CD4-positive, CD25-positive, alpha-beta regulatory T cell (primary cell): ENCODE results near the gene PSMD12. TPM values are rescaled to one million over a fixed set of nuclear protein-coding genes. Genes with fewer than 3 reads are reported as not detected.
"Not testable (repeated sequence)": the region's sequence is repeated elsewhere in the genome, so short reads cannot be mapped to it uniquely, and the experiment has no call there.

Experiments
- ATAC-seq, 2 donors: fragments of 150-1000 bp; cut with Tn5 transposase; one replicate each; pipeline ENCODE4 v1.10.0; 2021; ENCODE audit warnings: low read depth in 2 of 2, moderate number of reproducible peaks in 2 of 2, moderate library complexity in 1 of 2
- DNase-seq, 3 donors: peaks; one replicate each; pipeline versions ENCODE4 v3.0.0 to v3.0.0-alpha.2; 2012 to 2022; ENCODE audit warnings: mixed read lengths in 1 of 3
- H3K27ac ChIP-seq: one replicate; pipeline ENCODE4 v1.7.0; 2013; ENCODE audit warnings: mild to moderate bottlenecking, low read length; ENCODE audit not compliant: insufficient read depth, poor library complexity, severe bottlenecking
- H3K27me3 ChIP-seq: one replicate; pipeline ENCODE4 v1.7.0; 2013; ENCODE audit warnings: low read length; ENCODE audit not compliant: control insufficient read depth, insufficient read depth
- H3K36me3 ChIP-seq: one replicate; pipeline ENCODE4 v1.7.0; 2013; ENCODE audit warnings: mild to moderate bottlenecking, low read length, moderate library complexity; ENCODE audit not compliant: control insufficient read depth, insufficient read depth
- H3K4me1 ChIP-seq: 2 replicates; pipeline ENCODE4 v1.7.0; 2013; ENCODE audit warnings: mild to moderate bottlenecking, low read length; ENCODE audit not compliant: insufficient read depth, control insufficient read depth, poor library complexity, severe bottlenecking
- H3K4me3 ChIP-seq: one replicate; pipeline ENCODE4 v1.7.0; 2013; ENCODE audit warnings: low read depth, mild to moderate bottlenecking, low read length, moderate library complexity
- H3K9me3 ChIP-seq, 2 experiments: 1 replicate in 1 of 2; 2 replicates in 1 of 2; pipeline ENCODE4 v1.7.0; 2013; ENCODE audit warnings: low read length in 2 of 2, mild to moderate bottlenecking in 1 of 2, moderate library complexity in 1 of 2; ENCODE audit not compliant: control insufficient read depth in 2 of 2
- H3K27ac Mint-ChIP-seq, 3 donors: one replicate each; pipeline ENCODE4 v1.8.0; 2020 to 2022; ENCODE audit warnings: mild to moderate bottlenecking in 3 of 3, mixed read lengths in 3 of 3, moderate library complexity in 2 of 3
- H3K27me3 Mint-ChIP-seq: one replicate; pipeline ENCODE4 v1.8.0; 2022; ENCODE audit warnings: mild to moderate bottlenecking, mixed read lengths
- H3K36me3 Mint-ChIP-seq: one replicate; pipeline ENCODE4 v1.8.0; 2020; ENCODE audit warnings: mixed read lengths
- H3K4me1 Mint-ChIP-seq, 4 donors: one replicate each; pipeline ENCODE4 v1.8.0; 2020 to 2022; ENCODE audit warnings: mixed read lengths in 4 of 4, mild to moderate bottlenecking in 1 of 4
- H3K4me3 Mint-ChIP-seq, 4 donors: one replicate each; pipeline ENCODE4 v1.8.0; 2020 to 2022; ENCODE audit warnings: mild to moderate bottlenecking in 4 of 4, mixed read lengths in 4 of 4, moderate library complexity in 3 of 4
- H3K9me3 Mint-ChIP-seq, 7 donors: one replicate each; pipeline ENCODE4 v1.8.0; 2020 to 2022; ENCODE audit warnings: mixed read lengths in 7 of 7, mild to moderate bottlenecking in 3 of 7, moderate library complexity in 2 of 7
- polyA plus RNA-seq, 4 donors: library from polyadenylated mRNA; unstranded; fragments of 300-500 nt; fragmentation: Illumina TruSeq; gene quantifications; one replicate each; pipeline ENCODE4 v1.2.3, GENCODE V29; 2021
- total RNA-seq: library from RNA; stranded (reverse); gene quantifications from one replicate; pipeline ENCODE4 v1.2.3, GENCODE V29; 2022

The PSMD12 gene
- total and polyA plus RNA-seq, 5 donors from 2014 or later, result 31.7 to 44.2 (median 38.9) TPM

DNA sequence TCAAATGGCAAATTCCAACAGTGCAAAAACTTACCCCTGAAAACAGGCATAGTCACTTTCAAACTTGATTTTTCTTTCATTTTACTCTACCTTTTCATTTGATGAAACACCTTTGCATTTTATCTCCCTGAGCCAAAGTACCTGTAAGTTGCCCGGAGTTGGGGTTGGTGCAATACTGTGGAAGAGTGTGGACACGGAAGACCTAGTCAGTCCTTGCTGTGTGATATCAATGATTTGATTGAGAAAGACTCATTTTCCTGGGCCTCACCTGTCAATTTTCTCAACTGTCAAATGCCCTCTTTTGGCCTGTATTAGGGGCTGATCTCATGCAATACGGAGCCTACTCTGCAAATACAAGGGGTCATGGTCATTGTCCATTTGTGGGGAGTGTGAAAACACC lies 33.3 kb upstream of the PSMD12 start:
- H3K27me3 Mint-ChIP-seq, result no peaks in the 10 kb centered on the region
- peaks cover 8% of the 10 kb centered on the region for H3K4me1 ChIP-seq
- ATAC-seq, result no peak
- peak overlapping the region; percentile 55 for H3K4me3 ChIP-seq
- H3K4me1 Mint-ChIP-seq, result peaks cover 10 to 50% (median 21%) of the 10 kb centered on the region in 4 donors
- peaks cover 10% of the 10 kb centered on the region for H3K36me3 Mint-ChIP-seq
- peak overlapping the region in 2 of 4 donors; percentile 78 to 82 for H3K4me3 Mint-ChIP-seq
- H3K36me3 ChIP-seq, result no peaks in the 10 kb centered on the region
- H3K27ac Mint-ChIP-seq, result peak overlapping the region; percentile 70 to 81 (median 75)
- no peak overlapping the region for H3K27ac ChIP-seq
- no peak for DNase-seq
- no peaks in the 10 kb centered on the region for H3K9me3 ChIP-seq
- no peaks in the 10 kb centered on the region for H3K9me3 Mint-ChIP-seq
- H3K27me3 ChIP-seq, result no peaks in the 10 kb centered on the region

DNA sequence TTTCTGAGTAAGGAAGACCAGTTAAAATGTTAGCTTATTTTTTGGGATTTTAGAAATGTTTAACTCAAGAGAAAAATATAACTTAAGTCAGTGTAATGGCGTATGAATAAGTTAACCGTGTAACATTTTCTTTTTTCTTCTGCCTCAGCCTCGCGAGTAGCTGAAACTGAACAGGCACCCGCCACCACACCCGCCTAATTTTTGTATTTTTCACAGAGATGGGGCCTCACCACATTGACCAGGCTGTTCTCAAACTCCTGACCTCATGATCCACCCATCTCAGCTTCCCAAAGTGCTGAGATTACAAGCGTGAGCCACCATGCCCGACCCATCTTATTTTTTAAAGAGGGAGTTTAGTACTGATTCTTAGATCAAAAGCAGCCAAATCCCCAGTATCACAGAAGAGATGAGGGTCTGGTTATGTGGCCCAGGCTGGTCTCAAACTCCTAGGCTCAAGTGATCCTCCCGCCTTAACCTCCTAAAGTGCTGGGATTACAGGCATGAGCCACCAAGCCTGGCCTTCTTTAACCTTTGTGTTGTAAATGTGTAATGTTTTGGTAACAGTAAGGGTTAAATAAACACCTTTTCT lies 27.5 kb upstream of the PSMD12 start:
- ATAC-seq (no peak), DNase-seq (no peak)
- Histone ChIP-seq H3K36me3 (no peaks in the 10 kb centered on the region), H3K27ac (peak overlapping the region; percentile 1), H3K9me3 (no peaks in the 10 kb centered on the region), H3K4me1 (peaks cover 27% of the 10 kb centered on the region), H3K4me3 (no peak overlapping the region), H3K27me3 (no peaks in the 10 kb centered on the region)
- H3K9me3 Mint-ChIP-seq, result no peaks in the 10 kb centered on the region
- H3K4me3 Mint-ChIP-seq, result no peak overlapping the region
- H3K4me1 Mint-ChIP-seq, result peaks cover 19 to 47% (median 26%) of the 10 kb centered on the region in 4 donors
- H3K27ac Mint-ChIP-seq, result peak overlapping the region; percentile 15 to 84 (median 39)
- no peaks in the 10 kb centered on the region for H3K27me3 Mint-ChIP-seq
- peaks cover 11% of the 10 kb centered on the region for H3K36me3 Mint-ChIP-seq

GRCh38 chr17:67392111-67392510 lies 25.7 kb upstream of the PSMD12 start:
- Mint-ChIP-seq H3K4me1 (peaks cover 22 to 54% (median 32%) of the 10 kb centered on the region in 4 donors), H3K27me3 (no peaks in the 10 kb centered on the region), H3K4me3 (peak overlapping the region in 1 of 4 donors; percentile 38), H3K27ac (peak overlapping the region; percentile 62 to 97 (median 91)), H3K36me3 (peaks cover 4% of the 10 kb centered on the region), H3K9me3 (no peaks in the 10 kb centered on the region)
- no peak for ATAC-seq
- Histone ChIP-seq H3K27ac (peak overlapping the region; percentile 62), H3K27me3 (no peaks in the 10 kb centered on the region), H3K9me3 (no peaks in the 10 kb centered on the region), H3K4me1 (peaks cover 27% of the 10 kb centered on the region), H3K4me3 (no peak overlapping the region), H3K36me3 (no peaks in the 10 kb centered on the region)
- DNase-seq, result no peak

- Histone ChIP-seq H3K4me3 (peak overlapping the region; percentile 69), H3K36me3 (no peaks in the 10 kb centered on the region), H3K9me3 (no peaks in the 10 kb centered on the region), H3K27me3 (no peaks in the 10 kb centered on the region), H3K4me1 (peaks cover 27% of the 10 kb centered on the region), H3K27ac (peak overlapping the region; percentile 62)
- ATAC-seq (peak; percentile 85 to 90), DNase-seq (peak; percentile 16 to 73 (median 47))
- H3K9me3 Mint-ChIP-seq, result no peaks in the 10 kb centered on the region
- no peaks in the 10 kb centered on the region for H3K27me3 Mint-ChIP-seq
- peak overlapping the region; percentile 97 to 99 (median 97) for H3K27ac Mint-ChIP-seq
- H3K4me3 Mint-ChIP-seq, result peak overlapping the region; percentile 35 to 81 (median 64)
- peaks cover 22 to 65% (median 37%) of the 10 kb centered on the region in 4 donors for H3K4me1 Mint-ChIP-seq
- H3K36me3 Mint-ChIP-seq, result peaks cover 6% of the 10 kb centered on the region
These were observed 24.4 kb upstream of the PSMD12 start for GRCh38 chr17:67390646-67391361.

DNA sequence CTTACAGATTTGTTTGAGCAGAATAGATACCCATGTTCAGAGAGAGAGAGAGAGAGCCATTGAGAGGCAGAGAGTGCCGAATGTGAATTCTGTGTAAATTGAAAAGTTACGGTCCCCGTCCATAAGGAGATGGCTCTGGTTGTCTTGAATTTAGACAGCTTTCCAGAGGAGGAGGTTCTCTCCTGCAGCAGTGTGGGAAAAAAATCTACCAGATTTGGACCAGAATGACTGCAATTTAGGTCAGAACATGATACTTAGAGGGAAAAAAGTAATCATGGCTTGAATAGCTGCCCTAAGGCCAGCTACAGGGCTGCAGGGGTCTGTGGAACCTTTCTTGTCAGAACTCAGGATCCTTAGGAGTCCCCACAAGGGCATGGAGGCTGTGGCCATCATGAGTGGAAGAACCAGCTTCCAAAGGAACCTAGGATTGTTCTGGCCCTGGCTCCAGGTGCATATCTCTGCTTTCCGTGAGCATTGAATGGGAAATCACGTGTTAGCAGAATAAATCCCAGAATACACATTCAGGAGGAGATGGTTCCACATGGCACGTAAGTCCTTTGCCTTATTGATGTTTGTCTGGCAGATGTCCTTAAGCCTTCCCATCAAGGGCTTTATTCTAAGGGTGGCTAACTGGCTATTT lies 23.7 kb upstream of the PSMD12 start:
- peaks cover 22 to 69% (median 39%) of the 10 kb centered on the region in 4 donors for H3K4me1 Mint-ChIP-seq
- Histone ChIP-seq H3K36me3 (no peaks in the 10 kb centered on the region), H3K4me3 (peak overlapping the region; percentile 69), H3K27me3 (no peaks in the 10 kb centered on the region), H3K27ac (peak overlapping the region; percentile 62), H3K9me3 (no peaks in the 10 kb centered on the region), H3K4me1 (peaks cover 27% of the 10 kb centered on the region)
- H3K27me3 Mint-ChIP-seq, result no peaks in the 10 kb centered on the region
- H3K36me3 Mint-ChIP-seq, result peaks cover 10% of the 10 kb centered on the region
- DNase-seq (no peak), ATAC-seq (no peak)
- no peaks in the 10 kb centered on the region for H3K9me3 Mint-ChIP-seq
- H3K4me3 Mint-ChIP-seq, result peak overlapping the region in 3 of 4 donors; percentile 53 to 81 (median 76)
- peak overlapping the region; percentile 97 to 99 (median 97) for H3K27ac Mint-ChIP-seq

GRCh38 chr17:67388986-67389385 lies 22.6 kb upstream of the PSMD12 start:
- peaks cover 10% of the 10 kb centered on the region for H3K36me3 Mint-ChIP-seq

GRCh38 chr17:67388536-67388935 lies 22.2 kb upstream of the PSMD12 start:
- not testable (repeated sequence) for H3K9me3 Mint-ChIP-seq, H3K4me3 ChIP-seq, H3K27me3 ChIP-seq, H3K9me3 ChIP-seq, H3K27ac ChIP-seq, H3K27me3 Mint-ChIP-seq, H3K36me3 ChIP-seq, ATAC-seq, DNase-seq
- Mint-ChIP-seq H3K4me3 (peak overlapping the region in 2 of 4 donors; percentile 5 to 10), H3K4me1 (peaks cover 22 to 70% (median 40%) of the 10 kb centered on the region in 4 donors), H3K27ac (peak overlapping the region; percentile 72 to 97 (median 91)), H3K36me3 (peaks cover 10% of the 10 kb centered on the region)
- peaks cover 27% of the 10 kb centered on the region for H3K4me1 ChIP-seq

More at GRCh38 chr17:67388986-67389385, 22.6 kb upstream of the PSMD12 start:
- Histone ChIP-seq H3K27ac (no peak overlapping the region), H3K36me3 (no peaks in the 10 kb centered on the region), H3K4me3 (no peak overlapping the region), H3K4me1 (peaks cover 27% of the 10 kb centered on the region), H3K9me3 (no peaks in the 10 kb centered on the region), H3K27me3 (no peaks in the 10 kb centered on the region)
- ATAC-seq, result no peak
- H3K4me3 Mint-ChIP-seq, result peak overlapping the region in 2 of 4 donors; percentile 5 to 10
- H3K9me3 Mint-ChIP-seq, result no peaks in the 10 kb centered on the region
- H3K4me1 Mint-ChIP-seq, result peaks cover 22 to 67% (median 39%) of the 10 kb centered on the region in 4 donors
- H3K27me3 Mint-ChIP-seq, result no peaks in the 10 kb centered on the region
- H3K27ac Mint-ChIP-seq, result peak overlapping the region; percentile 72 to 97 (median 91)
- no peak for DNase-seq
